Measurements from ENCODE around the gene MYH15. TPM values are rescaled to one million over a fixed set of nuclear protein-coding genes. Genes with fewer than 3 reads are reported as not detected.

The MYH15 gene
- total and polyA plus RNA-seq, 2 of the 4 experiments (the other 2 are of a cell fraction): 0.10 to 0.36 TPM

DNA sequence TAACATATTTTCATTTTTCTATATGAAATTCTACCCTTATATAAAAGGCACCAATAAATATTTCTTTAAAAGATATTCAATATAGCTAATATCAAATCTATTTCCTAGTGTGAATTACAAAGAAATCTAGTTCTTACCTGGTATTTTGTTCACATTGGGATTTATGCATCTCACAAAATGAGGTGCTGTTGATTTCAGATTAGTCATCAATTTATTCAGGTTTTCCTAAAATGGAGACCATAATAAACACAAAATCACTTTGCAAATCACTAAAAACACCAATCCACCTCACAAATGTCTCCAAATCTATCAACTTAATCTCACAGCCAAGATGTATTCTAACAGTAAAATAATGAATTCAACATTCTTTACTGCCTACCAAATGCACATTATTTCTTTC, 51.2 kb downstream of the MYH15 start:
- DNase-seq: no peak
- intact Hi-C loops (cut with micrococcal nuclease) (no loop called here), in situ Hi-C loops (cut with MboI; ENCODE audit: low sequenced_read_pairs) (no loop called here), dilution Hi-C loops (cut with HindIII; ENCODE audit: low sequenced_read_pairs, unreplicated experiment) (no loop called here)
- Histone ChIP-seq H2BK15ac (ENCODE audit: low read depth, low read length) (no peak overlapping the region), H2BK120ac (ENCODE audit: low read depth, low read length) (no peak overlapping the region), H3K4me2 (ENCODE audit: low read depth, low read length) (no peak overlapping the region), H3K14ac (replicated peaks; ENCODE audit: low read depth, low read length) (no peak overlapping the region), H2AK9ac (replicated peaks; ENCODE audit: low read depth, low read length, poor library complexity) (no peak overlapping the region), H3K79me1 (ENCODE audit: low read depth in 1 of 2, low read length in 2 of 2) (no peaks in the 10 kb centered on the region), H3K27me3 (ENCODE audit: control insufficient read depth, insufficient read depth, low read length) (no peaks in the 10 kb centered on the region), H3K9me1 (ENCODE audit: insufficient read depth, low read length) (no peaks in the 10 kb centered on the region), H4K20me1 (ENCODE audit: insufficient read depth, low read length) (no peaks in the 10 kb centered on the region), H4K5ac (ENCODE audit: low read depth, low read length) (no peak overlapping the region), H4K91ac (ENCODE audit: insufficient read depth, low read depth, low read length) (no peak overlapping the region), H3K4me3 (ENCODE audit: insufficient read depth, low read depth, low read length) (no peak overlapping the region), H3K9me3 (ENCODE audit: control insufficient read depth, insufficient read depth, low read length) (no peaks in the 10 kb centered on the region), H3K56ac (ENCODE audit: extremely low read depth, insufficient read depth, low read length) (no peak overlapping the region), H2BK20ac (ENCODE audit: low read depth, low read length) (no peak overlapping the region), H3K27ac (ENCODE audit: insufficient read depth, low read length) (no peak overlapping the region), H2AFZ (replicated peaks; ENCODE audit: low read length, poor library complexity) (no peak overlapping the region), H3K18ac (ENCODE audit: low read depth, low read length) (no peak overlapping the region), H2AK5ac (ENCODE audit: low read depth, low read length) (no peak overlapping the region), H2BK5ac (ENCODE audit: low read depth, low read length, poor library complexity, severe bottlenecking) (no peak overlapping the region), H3K4ac (ENCODE audit: low read depth, low read length) (no peak overlapping the region), H3K36me3 (ENCODE audit: control insufficient read depth, insufficient read depth, low read length) (no peaks in the 10 kb centered on the region), H4K8ac (ENCODE audit: low read depth in 2 of 2, low read length in 2 of 2) (no peak overlapping the region), H3K9ac (ENCODE audit: low read depth, low read length) (no peak overlapping the region), H3K4me1 (ENCODE audit: control insufficient read depth, insufficient read depth, low read length) (peaks cover 2% of the 10 kb centered on the region; the same call in 1 of the 2 replicates), H3K23ac (ENCODE audit: low read depth, low read length) (no peak overlapping the region)
- no peak for TF ChIP-seq BHLHE40 (IDR thresholded peaks at IDR 0.05; ENCODE audit: low read depth, low read length)
- no peak for TF ChIP-seq RFX5 (IDR thresholded peaks at IDR 0.05; ENCODE audit: low read depth, low read length)
- 0 out of 2 replicates have a peak, but pooled peaks have one; percentile 7 for TF ChIP-seq MAFK (IDR thresholded peaks at IDR 0.05; ENCODE audit: low read depth, low read length)
- TF ChIP-seq FOS (IDR thresholded peaks at IDR 0.05; ENCODE audit: low read depth, low read length): no peak
- TF ChIP-seq, protein P1, sequence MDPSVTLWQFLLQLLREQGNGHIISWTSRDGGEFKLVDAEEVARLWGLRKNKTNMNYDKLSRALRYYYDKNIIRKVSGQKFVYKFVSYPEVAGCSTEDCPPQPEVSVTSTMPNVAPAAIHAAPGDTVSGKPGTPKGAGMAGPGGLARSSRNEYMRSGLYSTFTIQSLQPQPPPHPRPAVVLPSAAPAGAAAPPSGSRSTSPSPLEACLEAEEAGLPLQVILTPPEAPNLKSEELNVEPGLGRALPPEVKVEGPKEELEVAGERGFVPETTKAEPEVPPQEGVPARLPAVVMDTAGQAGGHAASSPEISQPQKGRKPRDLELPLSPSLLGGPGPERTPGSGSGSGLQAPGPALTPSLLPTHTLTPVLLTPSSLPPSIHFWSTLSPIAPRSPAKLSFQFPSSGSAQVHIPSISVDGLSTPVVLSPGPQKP (IDR thresholded peaks at IDR 0.05; ENCODE audit: borderline replicate concordance, low read depth, low read length): no peak
- TF ChIP-seq CEBPB (IDR thresholded peaks at IDR 0.05; ENCODE audit: low read depth, low read length): no peak
- ATAC-seq (ENCODE audit: low read depth): no peak
- no TSS peak for BruUV-seq (replicated peaks)
- ChIA-PET CTCF (interaction anchor here (1.0 to 1.1 kb wide), 2 partner anchors 15 to 19 kb away, joined by 3 read pairs; no protein-coding TSS in a partner anchor), POLR2A (ENCODE audit: unreplicated experiment) (no interaction called here)

Data from IMR-90 (cell line).